Tibial artery (tissue), 4 donors: Measurements from ENCODE around the gene MACROD2.
"Not testable (repeated sequence)": the region's sequence is repeated elsewhere in the genome, so short reads cannot be mapped to it uniquely, and the experiment has no call there.

ENCODE experiments used
- DNase-seq, 2 donors: peaks; one replicate each; pipeline ENCODE4 v3.0.0-alpha.2; 2019
- H3K27ac ChIP-seq, 2 donors: fragments of 200-600 bp; sonication (generic) in 1 of 2; 1 replicate in 1 of 2; 2 replicates in 1 of 2; pipeline ENCODE4 v1.5.1; 2018 to 2019; ENCODE audit warnings: mild to moderate bottlenecking in 1 of 2
- H3K27me3 ChIP-seq, 2 donors: fragments of 200-600 bp; sonication (generic) in 1 of 2; one replicate each; pipeline versions ENCODE4 v1.5.1 to v1.6.0; 2016 to 2019
- H3K36me3 ChIP-seq, 3 donors: fragments of 200-600 bp; sonication (generic) in 2 of 3; one replicate each; pipeline ENCODE4 v1.5.1; 2016 to 2019; ENCODE audit warnings: mild to moderate bottlenecking in 2 of 3
- H3K4me1 ChIP-seq, 4 donors: fragments of 200-600 bp; sonication (generic) in 2 of 4; 1 replicate in 3 of 4; 2 replicates in 1 of 4; pipeline ENCODE4 v1.5.1; 2016 to 2019
- H3K4me3 ChIP-seq, 2 donors: fragments of 200-600 bp; sonication (generic) in 1 of 2; 1 replicate in 1 of 2; 2 replicates in 1 of 2; pipeline ENCODE4 v1.5.1; 2018 to 2019; ENCODE audit warnings: mild to moderate bottlenecking in 2 of 2
- H3K9me3 ChIP-seq, 3 donors: fragments of 200-600 bp; sonication (generic) in 1 of 3; one replicate each; pipeline ENCODE4 v1.5.1; 2016 to 2019
- CTCF ChIP-seq, 2 experiments: fragments of 200-600 bp in 1 of 2; fragments of 450-650 bp in 1 of 2; IDR thresholded peaks; one replicate each; pipeline ENCODE4 v1.5.1; 2017 to 2019; ENCODE audit warnings: antibody characterized with exemption in 2 of 2, mild to moderate bottlenecking in 1 of 2, moderate library complexity in 1 of 2
- intact Hi-C: fragments of 100-400 bp; cut with DNase I; formaldehyde crosslinking; loops from one replicate; pipeline ENCODE4 v1.15.0; 2023; ENCODE audit warnings: low total_unique reads

Gene MACROD2

DNA sequence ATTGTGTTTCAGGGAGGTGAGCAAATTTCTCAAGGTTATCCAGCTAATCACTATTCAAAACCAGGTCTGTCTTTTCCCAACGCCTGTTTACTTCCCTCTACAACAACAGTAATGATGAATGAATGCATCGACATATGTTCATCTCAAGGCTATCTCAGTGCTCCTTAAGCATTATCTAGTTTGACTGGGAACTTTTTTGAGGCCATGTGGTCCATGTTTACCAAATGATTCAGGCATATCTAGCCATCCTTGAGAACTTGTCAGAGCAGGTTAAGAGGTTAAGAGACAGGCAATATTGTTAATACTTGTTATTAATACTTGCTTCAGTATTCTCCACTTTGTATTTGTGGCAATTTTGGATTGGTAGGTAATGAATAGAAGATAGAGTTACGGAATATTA lies 1380.5 kb downstream of the MACROD2 start:
- intact Hi-C loops = no loop called here
- DNase-seq = no peak
- no peak overlapping the region for H3K27ac ChIP-seq
- H3K36me3 ChIP-seq = no peaks in the 10 kb centered on the region
- H3K9me3 ChIP-seq = no peaks in the 10 kb centered on the region
- no peaks in the 10 kb centered on the region for H3K4me1 ChIP-seq
- no peaks in the 10 kb centered on the region for H3K27me3 ChIP-seq
- H3K4me3 ChIP-seq = no peak overlapping the region
- no peak for TF ChIP-seq CTCF (IDR thresholded peaks at IDR 0.05)

- DNase-seq, H3K4me1 ChIP-seq, H3K4me3 ChIP-seq, H3K9me3 ChIP-seq, intact Hi-C loops, H3K27me3 ChIP-seq, H3K27ac ChIP-seq, H3K36me3 ChIP-seq: not testable (repeated sequence)
These were observed 1382.3 kb downstream of the MACROD2 start for GRCh38 chr20:15377603-15378002.

DNA sequence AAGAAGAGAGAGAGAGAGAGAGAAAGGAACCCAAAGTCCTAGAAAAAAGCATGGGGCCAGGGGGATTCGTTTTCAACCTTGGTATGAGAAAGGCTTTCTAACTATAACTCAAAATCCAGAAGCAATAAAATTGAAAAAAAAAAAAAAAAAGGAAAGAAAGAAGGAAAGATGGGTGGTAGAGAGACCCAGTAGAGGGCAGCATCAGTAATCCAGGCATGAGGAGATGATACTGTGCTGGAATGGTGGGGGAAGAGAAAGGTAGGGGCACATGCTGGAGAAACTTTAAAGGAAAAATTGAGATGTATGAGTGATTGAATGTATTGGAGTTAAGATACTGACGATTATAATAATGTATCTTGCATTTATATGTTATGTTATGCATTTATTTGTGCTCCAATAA lies 1382.8 kb downstream of the MACROD2 start:
- H3K4me1 ChIP-seq = no peaks in the 10 kb centered on the region
- H3K9me3 ChIP-seq = no peaks in the 10 kb centered on the region
- H3K27ac ChIP-seq = no peak overlapping the region
- H3K27me3 ChIP-seq = no peaks in the 10 kb centered on the region
- TF ChIP-seq CTCF (IDR thresholded peaks at IDR 0.05) = no peak
- no peak for DNase-seq
- no peaks in the 10 kb centered on the region for H3K36me3 ChIP-seq
- intact Hi-C loops = no loop called here
- H3K4me3 ChIP-seq = no peak overlapping the region

DNA sequence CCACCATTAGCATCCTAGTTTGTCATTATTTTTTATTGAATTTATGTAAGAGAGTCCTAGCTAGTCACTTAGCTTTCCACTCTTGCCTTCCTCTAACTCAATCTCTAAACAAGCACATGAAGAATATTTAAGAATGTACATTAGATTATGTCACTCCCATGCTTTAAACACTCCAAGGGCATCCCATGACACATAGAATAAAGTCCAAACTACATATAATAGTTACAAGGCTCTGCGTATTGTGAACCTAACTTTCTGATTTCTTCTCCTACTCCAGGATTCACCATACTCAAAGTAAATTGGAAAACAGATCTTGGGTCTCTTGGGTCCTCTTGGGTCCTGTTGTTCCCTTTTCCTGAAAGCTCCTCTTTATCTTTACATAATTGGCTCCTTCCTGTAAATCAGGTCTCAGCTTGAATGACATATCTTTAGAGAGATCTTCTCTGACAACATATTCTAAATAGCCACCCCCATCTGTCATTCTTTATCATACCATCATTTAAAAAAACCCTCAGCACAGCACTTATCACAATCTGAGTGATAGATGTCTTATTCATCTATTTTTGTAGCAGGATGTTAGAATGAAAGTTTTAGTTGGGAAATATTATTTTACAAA lies 1384.5 kb downstream of the MACROD2 start:
- H3K9me3 ChIP-seq = no peaks in the 10 kb centered on the region

DNA sequence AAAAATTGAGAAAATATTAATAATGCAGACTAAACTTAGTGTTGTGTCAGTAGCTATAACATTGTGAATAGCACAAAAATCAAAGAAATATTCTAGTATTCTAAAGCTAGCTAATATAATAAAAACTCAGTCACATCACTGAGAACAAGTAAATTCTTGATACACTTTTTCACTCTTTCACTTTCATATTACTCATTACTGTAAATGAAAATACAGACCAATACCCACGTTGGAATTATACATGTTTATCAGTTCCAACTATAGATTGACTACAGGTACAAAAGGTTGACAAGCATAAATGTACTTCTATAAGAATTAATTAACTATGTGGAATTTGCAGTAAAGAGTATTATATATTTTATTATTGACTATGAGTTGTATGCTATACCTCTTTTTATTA lies 1385.5 kb downstream of the MACROD2 start:
- intact Hi-C loops = no loop called here
- no peak for DNase-seq
- TF ChIP-seq CTCF (IDR thresholded peaks at IDR 0.05) = no peak
- no peaks in the 10 kb centered on the region for H3K36me3 ChIP-seq
- no peak overlapping the region for H3K4me3 ChIP-seq
- H3K9me3 ChIP-seq = no peaks in the 10 kb centered on the region
- no peak overlapping the region for H3K27ac ChIP-seq
- no peaks in the 10 kb centered on the region for H3K4me1 ChIP-seq
- H3K27me3 ChIP-seq = no peaks in the 10 kb centered on the region

More for the DNA sequence above, 1384.5 kb downstream of the MACROD2 start:
- H3K27me3 ChIP-seq = no peaks in the 10 kb centered on the region
- no peak overlapping the region for H3K4me3 ChIP-seq
- no peaks in the 10 kb centered on the region for H3K36me3 ChIP-seq
- H3K4me1 ChIP-seq = no peaks in the 10 kb centered on the region
- intact Hi-C loops = no loop called here
- H3K27ac ChIP-seq = no peak overlapping the region
- DNase-seq = no peak
- TF ChIP-seq CTCF (IDR thresholded peaks at IDR 0.05) = no peak

GRCh38 chr20:15387228-15387627 lies 1391.9 kb downstream of the MACROD2 start:
- TF ChIP-seq CTCF (IDR thresholded peaks at IDR 0.05) = no peak
- Histone ChIP-seq H3K27me3 (no peaks in the 10 kb centered on the region), H3K27ac (no peak overlapping the region), H3K4me1 (no peaks in the 10 kb centered on the region), H3K4me3 (no peak overlapping the region), H3K9me3 (no peaks in the 10 kb centered on the region), H3K36me3 (no peaks in the 10 kb centered on the region)
- intact Hi-C loops = no loop called here
- DNase-seq = no peak
